Effector CD8-positive, alpha-beta T cell (primary cell): ENCODE measurements around the gene LRRC56.

Experiments
- DNase-seq: peaks from one replicate; lab custom pipeline; 2025; lab: John Stamatoyannopoulos, UW

LRRC56 gene

GRCh38 chr11:575313-575995 lies 38.1 kb downstream of the LRRC56 start:
- DNase-seq: peak; percentile 94

- DNase-seq: peak; percentile 94
These were observed 38.9 kb downstream of the LRRC56 start, which contains the start of gene PHRF1 for GRCh38 chr11:575996-576768. PHRF1 (plus strand) TSS chr11:576470; CDS start chr11:581513, 5,043 bp downstream.

GRCh38 chr11:576811-577610 lies 39.7 kb downstream of the LRRC56 start:
- DNase-seq: no peak

- DNase-seq: no peak
These were observed 40.2 kb downstream of the LRRC56 start for GRCh38 chr11:577611-577894.

GRCh38 chr11:578276-579035 lies 41.1 kb downstream of the LRRC56 start:
- DNase-seq: no peak

- DNase-seq: no peak
These were observed 42.7 kb downstream of the LRRC56 start for GRCh38 chr11:579830-580601.

GRCh38 chr11:581342-581741 lies 44.0 kb downstream of the LRRC56 start:
- DNase-seq: no peak

GRCh38 chr11:581752-582151 lies 44.4 kb downstream of the LRRC56 start:
- DNase-seq: no peak

GRCh38 chr11:584287-584686 lies 47.0 kb downstream of the LRRC56 start:
- no peak for DNase-seq

GRCh38 chr11:586376-587316 lies 49.3 kb downstream of the LRRC56 start:
- DNase-seq: no peak

- no peak for DNase-seq
These were observed 50.2 kb downstream of the LRRC56 start for GRCh38 chr11:587546-587945.

- peak; percentile 44 for DNase-seq
These were observed 50.7 kb downstream of the LRRC56 start for GRCh38 chr11:587978-588380.

GRCh38 chr11:589798-590197 lies 52.5 kb downstream of the LRRC56 start:
- no peak for DNase-seq

- no peak for DNase-seq
These were observed 53.7 kb downstream of the LRRC56 start for GRCh38 chr11:590997-591396.

GRCh38 chr11:592501-592900 lies 55.2 kb downstream of the LRRC56 start:
- DNase-seq: no peak

GRCh38 chr11:592918-593317 lies 55.6 kb downstream of the LRRC56 start:
- no peak for DNase-seq

- DNase-seq: no peak
These were observed 56.0 kb downstream of the LRRC56 start for GRCh38 chr11:593347-593746.

GRCh38 chr11:595400-595799 lies 58.1 kb downstream of the LRRC56 start:
- no peak for DNase-seq

- no peak for DNase-seq
These were observed 59.0 kb downstream of the LRRC56 start for GRCh38 chr11:596374-596773.

- DNase-seq: no peak
These were observed 59.9 kb downstream of the LRRC56 start for GRCh38 chr11:597166-597725.
